ENCODE measurements around the gene TAF13. TPM values are rescaled to one million over a fixed set of nuclear protein-coding genes. Genes with fewer than 3 reads are reported as not detected.
"Not testable (repeated sequence)": the region's sequence is repeated elsewhere in the genome, so short reads cannot be mapped to it uniquely, and the experiment has no call there.

The TAF13 gene
- total RNA-seq, 1 donor from 2014 or later = 143 TPM

DNA sequence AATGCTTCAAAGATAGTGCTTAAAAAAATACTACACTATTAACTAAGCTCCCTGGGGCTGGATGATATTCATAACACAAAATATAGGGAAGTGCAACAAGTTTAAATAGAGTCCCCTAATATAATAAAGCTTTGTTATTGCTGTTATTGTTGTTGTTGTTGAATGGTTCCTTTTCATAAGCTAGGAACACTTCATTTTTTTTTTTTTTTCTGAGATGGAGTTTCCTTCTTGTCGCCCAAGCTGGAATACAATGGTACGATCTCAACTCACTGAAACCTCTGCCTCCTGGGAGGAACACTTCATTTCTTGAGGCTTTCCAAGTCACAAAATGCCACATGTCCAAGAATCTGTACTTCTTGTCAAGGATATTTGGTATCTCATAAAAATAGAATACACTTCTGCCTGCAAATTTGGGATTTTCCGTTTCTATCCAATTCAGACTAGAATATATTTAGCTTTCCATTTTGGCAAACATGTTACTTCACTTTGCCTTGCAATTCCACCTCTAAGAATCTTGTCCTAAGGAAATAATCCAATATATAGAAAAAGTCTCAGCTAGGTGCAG lies 55.0 kb downstream of the TAF13 start:
- no peak for DNase-seq (ENCODE audit: low read depth)
- Histone ChIP-seq H3K27me3 (ENCODE audit: insufficient read depth, low read length) (no peaks in the 10 kb centered on the region), H4K20me1 (ENCODE audit: insufficient read depth, low read length) (peaks cover 25% of the 10 kb centered on the region), H3K27ac (ENCODE audit: low read depth, low read length) (no peak overlapping the region), H3K36me3 (ENCODE audit: insufficient read depth, low read length) (peaks cover 3% of the 10 kb centered on the region), H3K79me2 (ENCODE audit: insufficient read depth, low read length) (peaks cover 25% of the 10 kb centered on the region), H2AFZ (ENCODE audit: low read depth, low read length) (no peak overlapping the region), H3K9ac (ENCODE audit: low read length) (no peak overlapping the region), H3K4me2 (ENCODE audit: low read length) (no peak overlapping the region), H3K4me3 (ENCODE audit: insufficient read depth, low read depth, low read length) (no peak overlapping the region), H3K4me1 (ENCODE audit: insufficient read depth, low read length) (no peaks in the 10 kb centered on the region), H3K9me3 (ENCODE audit: insufficient read depth, low read depth, low read length) (no peaks in the 10 kb centered on the region)
- no peak for FAIRE-seq
- Mint-ChIP-seq H3K27ac (ENCODE audit: unreplicated experiment) (no peak overlapping the region), H3K36me3 (ENCODE audit: low read depth, unreplicated experiment) (peaks cover 16% of the 10 kb centered on the region), H3K4me1 (ENCODE audit: low read depth, unreplicated experiment) (peaks cover 4% of the 10 kb centered on the region), H3K9me3 (ENCODE audit: unreplicated experiment) (no peaks in the 10 kb centered on the region), H3K27me3 (ENCODE audit: low read depth, unreplicated experiment) (no peaks in the 10 kb centered on the region), H3K4me3 (ENCODE audit: unreplicated experiment) (no peak overlapping the region)
- no peak for TF ChIP-seq EZH2 (IDR thresholded peaks at IDR 0.05; ENCODE audit: insufficient read depth, low read length)
- TF ChIP-seq, protein P1, sequence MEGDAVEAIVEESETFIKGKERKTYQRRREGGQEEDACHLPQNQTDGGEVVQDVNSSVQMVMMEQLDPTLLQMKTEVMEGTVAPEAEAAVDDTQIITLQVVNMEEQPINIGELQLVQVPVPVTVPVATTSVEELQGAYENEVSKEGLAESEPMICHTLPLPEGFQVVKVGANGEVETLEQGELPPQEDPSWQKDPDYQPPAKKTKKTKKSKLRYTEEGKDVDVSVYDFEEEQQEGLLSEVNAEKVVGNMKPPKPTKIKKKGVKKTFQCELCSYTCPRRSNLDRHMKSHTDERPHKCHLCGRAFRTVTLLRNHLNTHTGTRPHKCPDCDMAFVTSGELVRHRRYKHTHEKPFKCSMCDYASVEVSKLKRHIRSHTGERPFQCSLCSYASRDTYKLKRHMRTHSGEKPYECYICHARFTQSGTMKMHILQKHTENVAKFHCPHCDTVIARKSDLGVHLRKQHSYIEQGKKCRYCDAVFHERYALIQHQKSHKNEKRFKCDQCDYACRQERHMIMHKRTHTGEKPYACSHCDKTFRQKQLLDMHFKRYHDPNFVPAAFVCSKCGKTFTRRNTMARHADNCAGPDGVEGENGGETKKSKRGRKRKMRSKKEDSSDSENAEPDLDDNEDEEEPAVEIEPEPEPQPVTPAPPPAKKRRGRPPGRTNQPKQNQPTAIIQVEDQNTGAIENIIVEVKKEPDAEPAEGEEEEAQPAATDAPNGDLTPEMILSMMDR (IDR thresholded peaks at IDR 0.05; ENCODE audit: insufficient read depth, low read depth, low read length) = no peak

DNA sequence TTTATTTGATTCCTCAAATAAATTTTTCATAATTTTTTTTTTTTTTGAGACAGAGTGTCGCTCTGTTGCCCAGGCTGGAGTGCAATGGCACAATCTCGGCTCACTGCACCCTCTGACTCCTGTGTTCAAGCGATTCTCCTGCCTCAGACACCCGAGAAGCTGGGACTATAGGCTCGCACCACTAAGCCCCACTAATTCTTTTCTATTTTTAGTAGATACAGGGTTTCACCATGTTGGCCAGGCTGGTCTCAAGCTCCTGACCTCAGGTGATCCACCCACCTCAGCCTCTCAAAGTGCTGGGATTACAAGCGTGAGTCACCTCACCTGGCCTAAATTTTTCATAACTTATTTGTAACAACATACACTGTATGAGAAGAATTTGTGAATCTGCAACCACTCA lies 58.1 kb downstream of the TAF13 start:
- not testable (repeated sequence) for H3K4me1 ChIP-seq (ENCODE audit: insufficient read depth, low read length); H3K27me3 ChIP-seq (ENCODE audit: insufficient read depth, low read length); H3K9me3 Mint-ChIP-seq (ENCODE audit: unreplicated experiment); H3K4me3 ChIP-seq (ENCODE audit: insufficient read depth, low read depth, low read length); H3K27ac ChIP-seq (ENCODE audit: low read depth, low read length); H3K9ac ChIP-seq (ENCODE audit: low read length); H3K4me1 Mint-ChIP-seq (ENCODE audit: low read depth, unreplicated experiment); H3K4me3 Mint-ChIP-seq (ENCODE audit: unreplicated experiment); H3K27me3 Mint-ChIP-seq (ENCODE audit: low read depth, unreplicated experiment); H3K79me2 ChIP-seq (ENCODE audit: insufficient read depth, low read length); H3K36me3 ChIP-seq (ENCODE audit: insufficient read depth, low read length); H3K4me2 ChIP-seq (ENCODE audit: low read length); H3K27ac Mint-ChIP-seq (ENCODE audit: unreplicated experiment); DNase-seq (ENCODE audit: low read depth); FAIRE-seq; H2AFZ ChIP-seq (ENCODE audit: low read depth, low read length); H3K9me3 ChIP-seq (ENCODE audit: insufficient read depth, low read depth, low read length); H4K20me1 ChIP-seq (ENCODE audit: insufficient read depth, low read length)
- peaks cover 14% of the 10 kb centered on the region for H3K36me3 Mint-ChIP-seq (ENCODE audit: low read depth, unreplicated experiment)

DNA sequence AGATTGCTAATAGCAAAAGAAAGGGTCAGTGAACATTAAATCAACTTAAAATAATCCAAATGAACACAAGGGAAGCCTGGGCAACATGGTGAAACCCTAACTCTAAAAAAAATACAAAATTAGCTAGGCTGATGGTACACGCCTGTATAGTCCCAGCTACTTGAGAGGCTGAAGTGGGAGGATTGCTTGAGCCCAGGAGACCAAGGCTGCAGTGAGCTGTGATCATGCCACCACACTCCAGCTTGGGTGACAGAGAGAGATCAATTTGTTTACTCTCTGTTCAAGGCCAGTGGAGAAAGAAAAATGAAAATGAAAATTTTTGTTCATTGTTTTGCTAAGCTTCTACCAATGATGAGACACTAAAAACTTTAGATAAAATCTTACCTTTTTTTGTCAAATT lies 58.7 kb downstream of the TAF13 start:
- Histone ChIP-seq H3K4me1 (ENCODE audit: insufficient read depth, low read length) (no peaks in the 10 kb centered on the region), H2AFZ (ENCODE audit: low read depth, low read length) (no peak overlapping the region), H4K20me1 (ENCODE audit: insufficient read depth, low read length) (peaks cover 6% of the 10 kb centered on the region), H3K9me3 (ENCODE audit: insufficient read depth, low read depth, low read length) (no peaks in the 10 kb centered on the region), H3K27ac (ENCODE audit: low read depth, low read length) (no peak overlapping the region), H3K36me3 (ENCODE audit: insufficient read depth, low read length) (peaks cover 10% of the 10 kb centered on the region), H3K79me2 (ENCODE audit: insufficient read depth, low read length) (no peaks in the 10 kb centered on the region), H3K4me3 (ENCODE audit: insufficient read depth, low read depth, low read length) (no peak overlapping the region), H3K9ac (ENCODE audit: low read length) (no peak overlapping the region), H3K4me2 (ENCODE audit: low read length) (no peak overlapping the region), H3K27me3 (ENCODE audit: insufficient read depth, low read length) (no peaks in the 10 kb centered on the region)
- H3K4me1 Mint-ChIP-seq (ENCODE audit: low read depth, unreplicated experiment) = no peaks in the 10 kb centered on the region
- no peak for TF ChIP-seq EZH2 (IDR thresholded peaks at IDR 0.05; ENCODE audit: insufficient read depth, low read length)
- TF ChIP-seq, protein P1 (IDR thresholded peaks at IDR 0.05; ENCODE audit: insufficient read depth, low read depth, low read length) = no peak
- peaks cover 14% of the 10 kb centered on the region for H3K36me3 Mint-ChIP-seq (ENCODE audit: low read depth, unreplicated experiment)
- no peak overlapping the region for H3K27ac Mint-ChIP-seq (ENCODE audit: unreplicated experiment)
- H3K27me3 Mint-ChIP-seq (ENCODE audit: low read depth, unreplicated experiment) = no peaks in the 10 kb centered on the region
- H3K4me3 Mint-ChIP-seq (ENCODE audit: unreplicated experiment) = no peak overlapping the region
- no peaks in the 10 kb centered on the region for H3K9me3 Mint-ChIP-seq (ENCODE audit: unreplicated experiment)
- no peak for FAIRE-seq
- DNase-seq (ENCODE audit: low read depth) = no peak

Other genes starting within 250 kb of the TAF13 start
- not detected in 2 replicates for gene AKNAD1, start 218.9 kb downstream of the TAF13 start, total RNA-seq
- gene GPSM2, start 199.0 kb downstream of the TAF13 start, total RNA-seq = 2.8 and 3.1 TPM in 2 replicates
- 28.2 and 33.5 TPM in 2 replicates for gene CLCC1, start 112.5 kb downstream of the TAF13 start, total RNA-seq
- 32.8 and 34.2 TPM in 2 replicates for gene WDR47, start 33.9 kb downstream of the TAF13 start, total RNA-seq
- gene TMEM167B, start 14.8 kb upstream of the TAF13 start, total RNA-seq = 31.9 and 33.6 TPM in 2 replicates
- gene ELAPOR1, start 38.1 kb upstream of the TAF13 start, total RNA-seq = 1.2 and 1.7 TPM in 2 replicates
- 350 and 355 TPM in 2 replicates for gene SARS1, start 137.9 kb upstream of the TAF13 start, total RNA-seq
- gene CELSR2, start 173.5 kb upstream of the TAF13 start, total RNA-seq = 8.5 and 10.0 TPM in 2 replicates
- 4.5 and 7.7 TPM in 2 replicates for gene PSRC1, start 207.1 kb upstream of the TAF13 start, total RNA-seq
- not detected in 2 replicates for gene MYBPHL, start 231.0 kb upstream of the TAF13 start, total RNA-seq